Endothelial cell of coronary artery (primary cell): ENCODE results near the gene TMEM178A. TPM values are rescaled to one million over a fixed set of nuclear protein-coding genes. Genes with fewer than 3 reads are reported as not detected.

Experiments used
- total RNA-seq: library from RNA; depleted of rRNA; stranded (reverse); fragments of >200 nt; gene quantifications from 2 replicates; pipeline ENCODE4 v1.2.3, GENCODE V29; 2014

TMEM178A gene
- total RNA-seq, result 0.36 and 0.56 TPM in 2 replicates

DNA sequence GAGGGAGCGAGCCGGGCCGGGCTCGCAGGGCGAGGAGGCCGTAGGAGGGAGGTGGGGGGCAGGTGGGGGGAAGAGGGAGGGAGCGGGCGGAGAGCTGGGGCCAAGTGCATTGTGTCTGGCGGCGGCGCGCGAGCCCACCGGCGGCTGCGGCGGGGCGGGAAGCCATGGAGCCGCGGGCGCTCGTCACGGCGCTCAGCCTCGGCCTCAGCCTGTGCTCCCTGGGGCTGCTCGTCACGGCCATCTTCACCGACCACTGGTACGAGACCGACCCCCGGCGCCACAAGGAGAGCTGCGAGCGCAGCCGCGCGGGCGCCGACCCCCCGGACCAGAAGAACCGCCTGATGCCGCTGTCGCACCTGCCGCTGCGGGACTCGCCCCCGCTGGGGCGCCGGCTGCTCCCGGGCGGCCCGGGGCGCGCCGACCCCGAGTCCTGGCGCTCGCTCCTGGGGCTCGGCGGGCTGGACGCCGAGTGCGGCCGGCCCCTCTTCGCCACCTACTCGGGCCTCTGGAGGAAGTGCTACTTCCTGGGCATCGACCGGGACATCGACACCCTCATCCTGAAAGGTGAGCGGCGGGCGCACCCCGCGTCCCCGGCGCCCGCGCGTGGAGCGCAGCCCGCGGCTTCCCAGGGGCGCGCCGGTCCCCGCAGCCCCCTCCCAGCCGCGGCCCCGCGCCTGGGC, at the start of gene TMEM178A:
TMEM178A (plus strand) TSS at position 107 of the 680 bp plus-strand sequence; CDS start at position 165, 58 bp downstream.

Other genes starting within 250 kb of the TMEM178A start
- gene MAP4K3, start 228.6 kb upstream of the TMEM178A start, total RNA-seq, result 20.3 and 25.7 TPM in 2 replicates
- 6.3 and 7.6 TPM in 2 replicates for gene THUMPD2, start 113.3 kb downstream of the TMEM178A start, total RNA-seq